Measurements from ENCODE around the gene CHST14.

CHST14 gene

DNA sequence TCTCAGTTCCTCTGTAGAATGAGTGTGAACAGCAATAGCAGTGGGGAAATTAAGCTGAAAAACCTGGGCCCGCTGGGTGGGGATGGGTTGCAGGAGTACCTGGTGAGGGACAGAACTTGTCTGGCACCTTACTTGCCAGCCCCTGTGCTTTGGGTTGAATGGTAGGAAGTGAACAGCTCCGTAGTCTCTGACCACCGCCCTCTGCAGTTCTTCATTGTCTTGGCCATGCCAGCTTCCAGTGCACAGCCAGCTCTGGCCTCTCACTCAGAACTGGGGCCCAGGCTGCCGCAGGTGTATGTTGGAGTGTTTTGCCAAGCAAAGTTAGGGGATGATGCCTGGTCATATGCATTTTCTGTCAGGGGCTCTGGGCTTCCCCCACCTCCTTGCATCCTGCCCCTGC is 14.0 kb upstream of the CHST14 start:
- Histone ChIP-seq H3F3A (ENCODE audit: control insufficient read depth, insufficient read depth) (no peaks in the 10 kb centered on the region), H3K27me3 (ENCODE audit: control insufficient read depth, low read length) (no peaks in the 10 kb centered on the region), H4K20me1 (ENCODE audit: control insufficient read depth, insufficient read depth, low read depth, low read length) (peaks cover 15% of the 10 kb centered on the region), H3K4me2 (ENCODE audit: low read length) (no peak overlapping the region), H3K79me2 (ENCODE audit: control insufficient read depth, low read length) (peaks cover 64% of the 10 kb centered on the region), H3K27ac (ENCODE audit: low read depth, low read length) (no peak overlapping the region), H3K9me2 (replicated peaks; ENCODE audit: control insufficient read depth, low read length) (no peaks in the 10 kb centered on the region), H3K36me3 (ENCODE audit: control insufficient read depth, low read length) (no peaks in the 10 kb centered on the region; the same call in 1 of the 2 replicates), H3K4me3 (ENCODE audit: low read length) (no peak overlapping the region), H3K9me3 (ENCODE audit: control insufficient read depth, insufficient read depth, low read length) (no peaks in the 10 kb centered on the region), H3K4me1 (ENCODE audit: control insufficient read depth, low read length) (peaks cover 24% of the 10 kb centered on the region)
- TF ChIP-seq, protein P1, sequence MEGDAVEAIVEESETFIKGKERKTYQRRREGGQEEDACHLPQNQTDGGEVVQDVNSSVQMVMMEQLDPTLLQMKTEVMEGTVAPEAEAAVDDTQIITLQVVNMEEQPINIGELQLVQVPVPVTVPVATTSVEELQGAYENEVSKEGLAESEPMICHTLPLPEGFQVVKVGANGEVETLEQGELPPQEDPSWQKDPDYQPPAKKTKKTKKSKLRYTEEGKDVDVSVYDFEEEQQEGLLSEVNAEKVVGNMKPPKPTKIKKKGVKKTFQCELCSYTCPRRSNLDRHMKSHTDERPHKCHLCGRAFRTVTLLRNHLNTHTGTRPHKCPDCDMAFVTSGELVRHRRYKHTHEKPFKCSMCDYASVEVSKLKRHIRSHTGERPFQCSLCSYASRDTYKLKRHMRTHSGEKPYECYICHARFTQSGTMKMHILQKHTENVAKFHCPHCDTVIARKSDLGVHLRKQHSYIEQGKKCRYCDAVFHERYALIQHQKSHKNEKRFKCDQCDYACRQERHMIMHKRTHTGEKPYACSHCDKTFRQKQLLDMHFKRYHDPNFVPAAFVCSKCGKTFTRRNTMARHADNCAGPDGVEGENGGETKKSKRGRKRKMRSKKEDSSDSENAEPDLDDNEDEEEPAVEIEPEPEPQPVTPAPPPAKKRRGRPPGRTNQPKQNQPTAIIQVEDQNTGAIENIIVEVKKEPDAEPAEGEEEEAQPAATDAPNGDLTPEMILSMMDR (IDR thresholded peaks at IDR 0.05; ENCODE audit: low read depth, low read length, poor library complexity, severe bottlenecking) = no peak
- TF ChIP-seq EZH2phosphoT487 (IDR thresholded peaks at IDR 0.05; ENCODE audit: borderline replicate concordance, low read length) = no peak

- H3K4me2 ChIP-seq (ENCODE audit: low read length) = no peak overlapping the region
- no peaks in the 10 kb centered on the region for H3K9me2 ChIP-seq (replicated peaks; ENCODE audit: control insufficient read depth, low read length)
- no peaks in the 10 kb centered on the region for H3K27me3 ChIP-seq (ENCODE audit: control insufficient read depth, low read length)
- peaks cover 44% of the 10 kb centered on the region for H3K79me2 ChIP-seq (ENCODE audit: control insufficient read depth, low read length)
- no peak overlapping the region for H3K4me3 ChIP-seq (ENCODE audit: low read length)
- H3K4me1 ChIP-seq (ENCODE audit: control insufficient read depth, low read length) = peaks cover 5% of the 10 kb centered on the region
- 0 out of 2 replicates have a peak, but pooled peaks cover 3% of the 10 kb centered on the region for H4K20me1 ChIP-seq (ENCODE audit: control insufficient read depth, insufficient read depth, low read depth, low read length)
- no peak for TF ChIP-seq EZH2phosphoT487 (IDR thresholded peaks at IDR 0.05; ENCODE audit: borderline replicate concordance, low read length)
- TF ChIP-seq, protein P1 (IDR thresholded peaks at IDR 0.05; ENCODE audit: low read depth, low read length, poor library complexity, severe bottlenecking) = no peak
- H3K36me3 ChIP-seq (ENCODE audit: control insufficient read depth, low read length) = peaks cover 11% of the 10 kb centered on the region
- no peaks in the 10 kb centered on the region for H3F3A ChIP-seq (ENCODE audit: control insufficient read depth, insufficient read depth)
- no peak overlapping the region for H3K27ac ChIP-seq (ENCODE audit: low read depth, low read length)
- H3K9me3 ChIP-seq (ENCODE audit: control insufficient read depth, insufficient read depth, low read length) = no peaks in the 10 kb centered on the region
Observed at GRCh38 chr15:40458495-40459371, 12.1 kb upstream of the CHST14 start.

DNA sequence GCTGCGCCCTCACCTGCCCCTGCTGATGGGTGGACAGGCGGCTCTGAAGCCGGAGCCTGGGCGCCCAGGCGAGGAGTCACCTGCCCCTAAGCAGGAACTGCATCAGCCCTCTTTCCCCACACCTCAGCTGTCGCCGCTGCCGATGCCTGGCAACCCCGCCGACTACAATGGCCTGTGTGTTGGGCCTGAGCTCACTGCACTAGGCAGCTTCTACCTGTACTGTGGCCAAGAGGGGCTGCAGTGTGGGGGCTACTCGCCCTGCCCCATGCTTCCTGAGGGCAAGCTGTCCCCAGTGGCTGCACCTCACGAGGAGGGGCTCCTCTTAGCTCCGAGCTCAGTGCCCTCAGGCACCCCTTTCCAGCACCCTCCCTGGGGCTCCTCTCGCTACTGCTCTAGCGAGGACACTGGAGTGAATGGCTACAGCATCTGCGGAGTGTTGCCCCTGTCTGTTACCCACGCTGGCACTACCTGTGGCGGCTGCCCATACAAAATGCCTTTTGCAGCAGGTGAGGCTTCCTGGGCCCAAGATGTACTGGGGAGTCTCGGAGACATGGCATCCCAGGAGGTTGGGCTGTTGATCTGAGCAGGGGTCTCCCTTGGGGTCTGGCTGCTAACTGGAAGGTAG is 11.3 kb upstream of the CHST14 start:
- Histone ChIP-seq H3K9me3 (ENCODE audit: control insufficient read depth, insufficient read depth, low read length) (no peaks in the 10 kb centered on the region), H3F3A (ENCODE audit: control insufficient read depth, insufficient read depth) (no peaks in the 10 kb centered on the region), H3K36me3 (ENCODE audit: control insufficient read depth, low read length) (peaks cover 15% of the 10 kb centered on the region), H3K4me2 (ENCODE audit: low read length) (no peak overlapping the region), H3K4me3 (ENCODE audit: low read length) (no peak overlapping the region), H4K20me1 (ENCODE audit: control insufficient read depth, insufficient read depth, low read depth, low read length) (0 out of 2 replicates have a peak, but pooled peaks cover 3% of the 10 kb centered on the region), H3K27me3 (ENCODE audit: control insufficient read depth, low read length) (no peaks in the 10 kb centered on the region), H3K9me2 (replicated peaks; ENCODE audit: control insufficient read depth, low read length) (no peaks in the 10 kb centered on the region), H3K79me2 (ENCODE audit: control insufficient read depth, low read length) (peaks cover 37% of the 10 kb centered on the region), H3K27ac (ENCODE audit: low read depth, low read length) (no peak overlapping the region), H3K4me1 (ENCODE audit: control insufficient read depth, low read length) (no peaks in the 10 kb centered on the region)
- TF ChIP-seq EZH2phosphoT487 (IDR thresholded peaks at IDR 0.05; ENCODE audit: borderline replicate concordance, low read length) = no peak
- TF ChIP-seq, protein P1 (IDR thresholded peaks at IDR 0.05; ENCODE audit: low read depth, low read length, poor library complexity, severe bottlenecking) = no peak

Measured in DOHH2 (cell line).